NCI-H446 treated with DMSO at 0.1 percent for 48 hours (cell line): ENCODE measurements around the gene MESD.
A peak's percentile ranks its signal among the peaks of the same experiment; 100 is the strongest.

Experiments used
- DNase-seq: peaks from one replicate; lab custom pipeline; 2025; lab: John Stamatoyannopoulos, UW

MESD gene

DNA sequence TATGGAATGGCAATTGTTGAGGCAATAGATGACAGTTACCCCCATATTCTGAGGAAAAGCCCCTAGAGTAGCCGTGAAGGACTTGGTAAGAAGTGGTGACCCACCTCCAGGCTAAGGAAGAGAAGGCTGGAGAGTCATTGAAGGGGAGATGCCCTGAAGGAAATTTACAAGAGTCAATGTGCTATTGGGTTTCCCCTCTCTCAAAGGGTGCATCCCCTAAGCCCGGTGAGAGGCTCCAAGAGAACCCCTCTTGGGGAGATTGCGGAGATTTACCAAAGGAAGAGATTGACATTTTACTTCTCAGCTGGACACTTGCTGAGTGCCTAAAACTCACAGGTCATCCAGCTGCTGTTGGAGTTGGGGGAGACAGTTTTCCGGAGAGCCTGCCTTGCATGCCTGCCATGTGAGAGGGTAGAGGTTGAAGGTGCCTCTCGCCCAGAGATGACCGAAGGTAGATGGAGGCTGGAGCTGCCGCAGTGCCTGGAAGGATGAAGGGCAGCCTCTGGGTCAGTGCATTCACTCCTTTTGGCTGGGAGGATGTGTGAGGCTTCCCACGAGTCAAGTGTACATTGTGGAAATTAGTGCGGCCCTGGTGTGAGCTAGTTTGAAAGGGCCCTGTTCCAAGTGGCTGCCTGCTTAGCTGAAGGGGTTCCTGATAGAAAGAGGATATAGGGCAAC lies 30.7 kb downstream of the MESD start:
- DNase-seq: no peak

GRCh38 chr15:80957976-80958375 lies 31.6 kb downstream of the MESD start:
- no peak for DNase-seq

- DNase-seq: peak; percentile 35
Observed at GRCh38 chr15:80957556-80957955, 32.1 kb downstream of the MESD start.

- peak; percentile 34 for DNase-seq
Observed at GRCh38 chr15:80955571-80956452, 33.8 kb downstream of the MESD start.

DNA sequence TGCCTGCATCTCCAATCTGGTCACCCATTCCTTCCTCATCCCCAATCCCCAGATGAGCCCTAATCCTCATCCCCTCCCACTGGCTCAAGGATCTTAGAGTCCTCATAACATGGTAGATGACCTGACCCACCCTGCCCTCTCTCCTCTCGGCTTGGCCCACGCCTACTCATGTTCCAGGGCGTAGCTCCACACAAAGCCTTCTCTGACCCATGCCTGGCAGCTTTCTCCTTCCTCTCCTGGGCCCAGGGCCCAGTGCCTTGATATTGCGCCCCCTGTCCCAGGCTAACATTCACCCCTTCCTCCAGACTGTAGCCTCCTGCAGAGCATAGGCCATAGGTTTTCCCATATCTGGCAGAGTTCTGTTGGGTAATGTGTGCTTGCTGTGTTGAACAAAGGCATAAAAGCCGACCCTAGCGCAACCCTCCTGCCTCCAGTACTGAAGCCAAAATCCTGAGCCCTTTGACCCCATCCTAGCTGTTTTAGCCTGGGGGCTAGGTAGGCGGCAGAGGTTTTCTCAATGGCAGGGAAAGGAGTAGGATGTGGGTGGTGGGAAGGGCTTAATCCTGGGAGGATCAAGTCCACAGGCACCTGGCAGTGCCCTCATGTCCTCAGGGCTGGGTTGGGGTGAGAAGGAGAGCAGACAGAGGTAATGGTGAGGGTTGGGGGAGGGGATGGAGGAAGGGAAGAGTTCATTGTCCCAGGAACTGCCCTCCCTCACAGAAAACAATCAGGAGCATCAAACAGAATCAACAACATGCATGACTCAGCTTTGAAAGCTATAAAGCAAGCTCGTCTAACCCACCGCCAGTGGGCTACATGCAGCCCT lies 35.5 kb downstream of the MESD start:
- no peak for DNase-seq

DNA sequence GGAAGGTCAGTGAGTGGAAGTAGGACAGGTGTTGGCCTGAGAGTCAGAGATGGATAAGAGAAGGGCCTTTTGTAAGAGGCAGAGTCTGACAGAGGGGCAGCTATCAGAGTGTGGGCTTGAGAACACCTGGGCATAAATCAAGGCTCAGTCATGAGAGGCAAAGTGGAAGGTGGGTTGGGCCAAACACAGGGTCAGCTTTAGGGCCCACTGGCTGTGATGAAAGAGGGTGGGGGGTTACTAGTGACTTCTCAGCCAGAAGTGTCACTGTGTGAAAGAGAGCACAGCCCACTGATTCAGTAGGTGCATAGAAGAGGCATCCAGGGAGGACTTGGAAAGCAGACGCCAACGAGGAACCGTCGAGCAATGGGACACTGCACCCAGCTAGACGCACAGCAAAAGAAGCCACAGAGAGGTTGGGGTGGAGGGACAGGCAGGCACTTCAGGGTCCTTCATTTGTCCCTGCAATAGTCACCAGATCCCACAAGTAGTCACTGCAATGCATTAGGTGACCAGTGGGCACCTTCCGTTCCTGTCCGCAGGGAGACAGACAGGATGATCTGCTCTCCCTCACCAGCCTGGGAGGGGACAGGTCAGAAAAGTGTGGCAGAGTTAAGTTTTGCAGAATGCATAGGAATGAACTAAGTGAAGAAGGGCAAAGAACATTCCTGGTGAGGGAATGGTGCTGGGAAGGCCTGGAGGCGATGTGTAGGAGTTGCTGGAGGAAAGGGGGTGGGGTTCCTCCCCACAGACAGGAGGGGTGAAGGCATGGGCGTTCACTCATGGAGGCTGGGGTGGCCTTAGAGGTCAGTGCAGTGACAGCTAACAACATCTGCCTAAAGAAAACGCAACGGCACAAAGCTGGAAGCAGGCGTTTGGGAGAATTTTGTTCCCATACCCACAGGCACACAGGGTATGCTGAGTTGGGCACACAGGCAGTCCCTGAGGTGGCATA lies 36.3 kb downstream of the MESD start:
- DNase-seq: no peak

DNA sequence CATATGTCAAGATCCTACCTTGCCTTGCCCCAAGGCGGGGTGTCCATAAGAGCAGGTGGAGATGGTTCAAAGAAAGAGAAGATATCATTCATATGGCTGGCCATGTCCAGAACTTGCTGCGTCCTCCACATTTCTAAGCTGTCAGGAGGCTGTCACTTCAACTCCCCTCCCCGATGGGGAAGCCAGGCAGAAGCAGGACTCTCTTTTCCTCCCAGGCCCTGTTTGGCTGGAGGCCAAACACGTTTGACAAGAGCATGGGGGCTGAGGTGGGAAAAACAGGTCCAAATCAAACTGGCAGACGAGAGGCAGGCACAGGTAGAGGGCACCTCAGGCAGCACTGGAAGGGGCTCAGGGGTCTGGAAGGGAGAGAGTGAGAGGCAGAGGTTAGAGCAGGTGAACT lies 37.7 kb downstream of the MESD start:
- DNase-seq: no peak

- no peak for DNase-seq
Observed at GRCh38 chr15:80950291-80951078, 39.1 kb downstream of the MESD start.

DNA sequence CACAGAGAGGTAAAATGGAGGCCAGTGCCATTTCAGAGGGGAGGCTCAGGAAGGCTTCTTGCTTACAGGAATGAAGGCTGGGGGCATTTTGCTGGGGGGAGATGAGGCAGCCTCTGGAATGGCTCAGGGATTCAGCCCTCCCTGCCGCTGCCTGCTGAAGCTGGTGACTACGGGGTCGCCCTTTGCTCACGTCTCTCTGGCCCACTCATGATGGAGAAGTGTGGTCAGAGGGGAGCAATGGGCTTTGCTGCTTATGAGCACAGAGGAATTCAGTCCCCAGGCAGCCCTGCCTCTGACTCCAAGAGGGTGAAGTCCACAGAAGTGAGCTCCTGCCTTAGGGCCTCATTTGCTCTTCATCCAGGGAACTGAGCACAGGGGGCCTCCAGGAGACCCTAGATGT lies 39.9 kb downstream of the MESD start:
- no peak for DNase-seq

- DNase-seq: no peak
Observed at GRCh38 chr15:80948651-80949292, 40.8 kb downstream of the MESD start.

GRCh38 chr15:80946576-80946975 lies 43.0 kb downstream of the MESD start:
- DNase-seq: no peak

DNA sequence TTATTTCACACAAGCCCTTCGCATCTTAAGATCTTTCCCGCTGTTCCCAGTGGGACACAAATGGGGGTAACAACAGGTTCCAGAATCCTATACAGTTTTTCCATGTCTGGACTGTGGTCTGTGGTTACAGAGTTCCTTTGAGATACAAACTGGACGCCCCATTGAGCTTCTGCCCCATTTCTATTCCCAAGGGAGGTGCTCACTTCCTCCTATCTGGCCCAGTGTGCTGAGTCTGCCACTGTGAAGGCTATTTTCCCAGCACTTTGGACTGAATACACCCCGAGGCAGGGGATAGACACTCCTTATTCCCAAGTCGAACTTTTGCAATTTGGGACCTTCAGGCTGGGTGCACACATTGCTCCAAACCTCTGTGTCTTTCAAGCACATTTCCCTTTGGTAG lies 44.0 kb downstream of the MESD start:
- no peak for DNase-seq

GRCh38 chr15:80944818-80945217 lies 44.8 kb downstream of the MESD start:
- DNase-seq: no peak

GRCh38 chr15:80942746-80943565 lies 46.7 kb downstream of the MESD start:
- no peak for DNase-seq

- no peak for DNase-seq
Observed at GRCh38 chr15:80942266-80942665, 47.4 kb downstream of the MESD start.

GRCh38 chr15:80940851-80941250 lies 48.8 kb downstream of the MESD start:
- no peak for DNase-seq

GRCh38 chr15:80940331-80940730 lies 49.3 kb downstream of the MESD start:
- no peak for DNase-seq

- no peak for DNase-seq
Observed at GRCh38 chr15:80939216-80939615, 50.4 kb downstream of the MESD start.

DNA sequence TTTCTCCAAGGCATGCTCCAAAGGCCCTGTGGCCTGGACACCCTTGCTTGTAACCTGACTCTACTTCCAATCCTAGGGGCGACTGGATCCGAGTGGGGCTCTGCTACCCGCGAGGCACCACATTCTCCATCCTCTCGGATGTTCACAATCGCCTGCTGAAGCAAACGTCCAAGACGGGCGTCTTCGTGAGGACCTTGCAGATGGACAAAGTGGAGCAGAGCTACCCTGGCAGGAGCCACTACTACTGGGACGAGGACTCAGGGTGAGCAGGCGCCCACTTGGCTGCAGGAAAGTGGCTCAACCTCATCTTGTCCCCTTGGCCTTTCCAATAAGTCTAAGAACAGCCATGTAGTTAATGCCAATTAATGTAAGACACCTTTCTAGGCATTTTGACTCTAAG lies 51.9 kb downstream of the MESD start:
- DNase-seq: no peak
